ENCODE data around the gene DPYSL5. TPM values are rescaled to one million over a fixed set of nuclear protein-coding genes. Genes with fewer than 3 reads are reported as not detected.
A peak's percentile ranks its signal among the peaks of the same experiment; 100 is the strongest.

Gene DPYSL5
- total and polyA plus RNA-seq, 10 of the 15 experiments (the other 5 are each of a cell fraction or from before 2014, with no cell fraction given), result not detected

DNA sequence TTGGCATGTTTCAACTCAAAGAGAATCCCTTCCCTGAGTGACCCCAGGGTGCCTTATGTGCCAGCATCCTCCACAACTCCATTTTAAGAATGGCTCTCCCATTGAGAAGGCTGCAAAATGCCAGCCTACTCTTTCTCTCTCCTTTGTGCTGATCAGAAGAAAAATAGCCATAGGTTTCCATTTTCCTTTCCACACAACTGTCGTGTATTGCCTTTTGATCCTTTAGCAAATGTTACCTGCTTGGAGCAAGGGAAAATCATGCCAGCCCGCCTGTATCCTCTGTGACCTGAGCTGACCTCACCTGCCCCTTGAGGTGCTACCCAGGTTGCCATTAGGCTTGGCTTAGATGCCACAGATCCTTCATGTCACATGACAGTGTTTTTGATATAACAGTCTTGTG lies 38.8 kb downstream of the DPYSL5 start:
- POLR2A ChIA-PET, result no interaction called here

DNA sequence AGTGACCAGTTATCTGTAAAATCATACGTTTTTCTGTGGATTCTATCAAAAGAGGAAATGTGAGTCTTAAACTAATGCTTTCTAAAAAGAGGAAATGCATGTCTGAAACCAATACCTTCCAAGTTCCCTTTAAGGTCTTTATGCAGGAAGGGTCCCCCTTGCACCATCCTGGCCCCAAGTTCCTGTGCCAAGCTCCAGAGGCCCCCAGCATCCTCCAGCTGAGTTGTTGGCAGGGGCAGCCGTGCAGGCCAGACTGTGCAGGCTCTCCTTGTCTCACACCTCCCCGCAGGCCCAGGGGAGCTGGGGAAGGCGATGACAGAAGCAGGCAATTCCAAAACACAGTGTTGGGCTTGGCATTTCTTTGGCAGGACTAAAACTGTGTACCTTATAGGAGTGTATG lies 39.2 kb downstream of the DPYSL5 start:
- in situ Hi-C loops (cut with MboI) (no loop called here), intact Hi-C loops (cut with micrococcal nuclease; ENCODE audit: unreplicated experiment) (no loop called here)
- ChIA-PET RAD21 (ENCODE audit: unreplicated experiment) (no interaction called here), CTCF (interaction anchor here (1.5 kb wide), 1 partner anchor 41 kb away, joined by 4 read pairs; no protein-coding TSS in a partner anchor), SMC1A (ENCODE audit: uncharacterized antibody, unreplicated experiment) (interaction anchor here (1.4 kb wide), 1 partner anchor 35 kb away, joined by 5 read pairs; no protein-coding TSS in a partner anchor), POLR2A (no interaction called here)
- H3K27me3 ChIP-seq (replicated peaks in 1 of 2; ENCODE audit: control insufficient read depth in 2 of 2, insufficient read depth in 2 of 2, low read length in 1 of 2), result no peaks in the 10 kb centered on the region; a peak in 1 of 4 replicates
- no peaks in the 10 kb centered on the region for H3K36me3 ChIP-seq (ENCODE audit: control insufficient read depth in 2 of 2, insufficient read depth in 2 of 2, low read length in 1 of 2)
- no TSS peak for BruUV-seq (replicated peaks)
- no peak overlapping the region for H3K4me3 ChIP-seq
- ATAC-seq (peak; percentile 76), FAIRE-seq (peak; percentile 13), DNase-seq (ENCODE audit: low read depth, low spot score) (no peak)
- H4K20me1 ChIP-seq (ENCODE audit: control insufficient read depth, insufficient read depth), result no peaks in the 10 kb centered on the region
- H3K9ac ChIP-seq (ENCODE audit: control insufficient read depth, insufficient read depth, low read length), result no peak overlapping the region
- H2AFZ ChIP-seq (ENCODE audit: control insufficient read depth, low read depth, low read length), result no peak overlapping the region
- no peaks in the 10 kb centered on the region for H3K9me3 ChIP-seq (replicated peaks; ENCODE audit: control insufficient read depth, insufficient read depth, low read length)
- no peaks in the 10 kb centered on the region for H3K79me2 ChIP-seq (ENCODE audit: control insufficient read depth, insufficient read depth, low read length)
- 10% methylated on average over 4 of the region's 4 CpGs for WGBS (ENCODE audit: insufficient coverage, insufficient replicate concordance, low lambda C conversion rate, missing lambda C conversion rate)
- peaks cover 9% of the 10 kb centered on the region for H3K4me1 ChIP-seq (ENCODE audit: control insufficient read depth, insufficient read depth, low read length)
- H3K27ac ChIP-seq (ENCODE audit: control insufficient read depth, insufficient read depth), result no peak overlapping the region
- peak; percentile 92 for TF ChIP-seq SPI1 (IDR thresholded peaks at IDR 0.05; ENCODE audit: borderline replicate concordance, insufficient read depth, low read depth, low read length)
- TF ChIP-seq IKZF2 (IDR thresholded peaks at IDR 0.05), result peak in 1 of 2 experiments; percentile 33; a peak in 2 of 4 replicates
- peak; percentile 40; the same call in 1 of the 2 replicates for TF ChIP-seq IKZF1 (conservative IDR thresholded peaks at IDR 0.05)
- TF ChIP-seq EP300 (IDR thresholded peaks at IDR 0.05; ENCODE audit: borderline replicate concordance in 1 of 2, control insufficient read depth in 1 of 2, low read depth in 2 of 2, low read length in 2 of 2), result 0 out of 4 replicates have a peak, but pooled peaks of 1 of the 2 experiments have one; percentile 24
- TF ChIP-seq ZSCAN29 (IDR thresholded peaks at IDR 0.05), result no peak
- TF ChIP-seq MEF2B (IDR thresholded peaks at IDR 0.05; ENCODE audit: partially characterized antibody, poor library complexity, severe bottlenecking), result no peak
- no peak for TF ChIP-seq ASH2L (IDR thresholded peaks at IDR 0.05; ENCODE audit: borderline replicate concordance, low read depth)
- TF ChIP-seq MTA2 (IDR thresholded peaks at IDR 0.05; ENCODE audit: low read depth), result 0 out of 2 replicates have a peak, but pooled peaks have one; percentile 19
- TF ChIP-seq NR2F1 (conservative IDR thresholded peaks at IDR 0.05), result 0 out of 2 replicates have a peak, but pooled peaks have one; percentile 15
- peak overlapping the region; percentile 35; the same call in 1 of the 2 replicates for H3K4me2 ChIP-seq (ENCODE audit: control insufficient read depth, insufficient read depth)

More for the DNA sequence above, 38.8 kb downstream of the DPYSL5 start:
- Histone ChIP-seq H2AFZ (ENCODE audit: control insufficient read depth, low read depth, low read length) (no peak overlapping the region), H3K9ac (ENCODE audit: control insufficient read depth, insufficient read depth, low read length) (no peak overlapping the region), H3K9me3 (replicated peaks; ENCODE audit: control insufficient read depth, insufficient read depth, low read length) (no peaks in the 10 kb centered on the region), H3K4me3 (no peak overlapping the region), H3K36me3 (ENCODE audit: control insufficient read depth in 2 of 2, insufficient read depth in 2 of 2, low read length in 1 of 2) (no peaks in the 10 kb centered on the region), H4K20me1 (ENCODE audit: control insufficient read depth, insufficient read depth) (no peaks in the 10 kb centered on the region), H3K79me2 (ENCODE audit: control insufficient read depth, insufficient read depth, low read length) (no peaks in the 10 kb centered on the region), H3K27ac (ENCODE audit: control insufficient read depth, insufficient read depth) (no peak overlapping the region), H3K4me1 (ENCODE audit: control insufficient read depth, insufficient read depth, low read length) (peaks cover 9% of the 10 kb centered on the region), H3K27me3 (replicated peaks in 1 of 2; ENCODE audit: control insufficient read depth in 2 of 2, insufficient read depth in 2 of 2, low read length in 1 of 2) (no peaks in the 10 kb centered on the region; a peak in 1 of 4 replicates), H3K4me2 (ENCODE audit: control insufficient read depth, insufficient read depth) (no peak overlapping the region)
- RAD21 ChIA-PET (ENCODE audit: unreplicated experiment), result no interaction called here
- no peak for TF ChIP-seq KDM1A (IDR thresholded peaks at IDR 0.05; ENCODE audit: borderline replicate concordance)
- TF ChIP-seq POU2F2 (IDR thresholded peaks at IDR 0.05; ENCODE audit: borderline replicate concordance, low read depth, low read length), result no peak
- no peak for TF ChIP-seq NBN (IDR thresholded peaks at IDR 0.05)
- no peak for TF ChIP-seq STAT1 (conservative IDR thresholded peaks at IDR 0.05)
- no peak for TF ChIP-seq RFX5 (IDR thresholded peaks at IDR 0.05; ENCODE audit: low read depth, low read length)
- TF ChIP-seq CEBPB (IDR thresholded peaks at IDR 0.05; ENCODE audit: borderline replicate concordance in 1 of 2, low read depth in 2 of 2, low read length in 2 of 2), result no peak
- no peak for TF ChIP-seq EZH2 (IDR thresholded peaks at IDR 0.05; ENCODE audit: borderline replicate concordance, control insufficient read depth, low read depth, low read length)
- TF ChIP-seq, protein P1, sequence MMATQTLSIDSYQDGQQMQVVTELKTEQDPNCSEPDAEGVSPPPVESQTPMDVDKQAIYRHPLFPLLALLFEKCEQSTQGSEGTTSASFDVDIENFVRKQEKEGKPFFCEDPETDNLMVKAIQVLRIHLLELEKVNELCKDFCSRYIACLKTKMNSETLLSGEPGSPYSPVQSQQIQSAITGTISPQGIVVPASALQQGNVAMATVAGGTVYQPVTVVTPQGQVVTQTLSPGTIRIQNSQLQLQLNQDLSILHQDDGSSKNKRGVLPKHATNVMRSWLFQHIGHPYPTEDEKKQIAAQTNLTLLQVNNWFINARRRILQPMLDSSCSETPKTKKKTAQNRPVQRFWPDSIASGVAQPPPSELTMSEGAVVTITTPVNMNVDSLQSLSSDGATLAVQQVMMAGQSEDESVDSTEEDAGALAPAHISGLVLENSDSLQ (IDR thresholded peaks at IDR 0.05), result no peak
- SMC1A ChIA-PET (ENCODE audit: uncharacterized antibody, unreplicated experiment), result interaction anchor here (1.4 kb wide), 1 partner anchor 36 kb away, joined by 5 read pairs; no protein-coding TSS in a partner anchor
- ATAC-seq (no peak), FAIRE-seq (no peak), DNase-seq (ENCODE audit: low read depth, low spot score) (no peak)
- no TSS peak for BruUV-seq (replicated peaks)
- in situ Hi-C loops (cut with MboI), result no loop called here
- intact Hi-C loops (cut with micrococcal nuclease; ENCODE audit: unreplicated experiment), result no loop called here
- 45% methylated on average over 2 of the region's 2 CpGs for WGBS (ENCODE audit: insufficient coverage, insufficient replicate concordance, low lambda C conversion rate, missing lambda C conversion rate)
- CTCF ChIA-PET, result interaction anchor here (1.5 kb wide), 1 partner anchor 41 kb away, joined by 4 read pairs; no protein-coding TSS in a partner anchor

Data from GM12878 (cell line).